ENCODE measurements around the gene ATP6V1G3.

DNA sequence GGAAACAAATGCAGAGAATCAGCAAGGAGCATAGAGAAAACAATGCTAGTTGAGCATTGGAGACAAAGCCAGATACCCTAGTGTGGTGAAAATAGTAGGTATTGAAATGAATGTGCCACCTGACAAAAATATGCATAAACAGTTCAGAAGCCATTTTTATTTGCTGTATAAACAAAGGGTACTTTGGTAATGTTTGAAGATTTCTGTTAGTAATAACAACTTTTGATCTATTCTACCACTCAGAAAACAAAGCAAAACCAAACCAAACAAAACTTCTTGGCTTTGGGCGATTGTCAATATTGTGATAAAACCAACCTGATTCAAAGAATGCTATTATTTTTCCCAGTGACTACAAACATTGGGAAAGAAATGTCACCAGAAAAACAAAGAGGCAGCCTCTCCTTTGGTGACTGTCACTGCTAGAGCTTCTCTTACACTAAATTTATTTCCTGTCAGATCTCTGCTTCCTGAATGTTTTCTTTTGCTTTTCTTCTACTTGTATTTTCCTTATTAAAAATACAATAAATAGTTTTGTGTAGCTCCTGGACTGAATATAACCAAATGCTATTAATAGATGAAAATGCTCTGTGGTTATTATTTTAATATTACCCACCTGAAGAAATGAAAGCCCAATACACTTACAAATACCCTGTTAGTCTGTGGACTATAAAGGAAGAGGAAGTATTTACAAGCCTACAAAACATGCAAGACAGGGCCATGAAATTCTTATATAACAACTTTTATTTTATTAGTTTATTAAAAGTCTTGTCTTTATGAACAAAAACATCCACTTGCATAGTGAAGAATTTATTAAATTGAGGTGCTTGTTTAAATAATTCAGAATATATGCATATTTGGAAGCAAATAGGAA is 5.7 kb downstream of the ATP6V1G3 start:
- no peak for TF ChIP-seq ZNF626 (tag by site-specific recombination; IDR thresholded peaks at IDR 0.05)
- TF ChIP-seq BCL11B (tag by site-specific recombination; IDR thresholded peaks at IDR 0.05; ENCODE audit: low read depth): no peak

Data from HEK293 (cell line).